Activated CD8-positive, alpha-beta memory T cell treated with anti-CD3 and anti-CD28 coated beads for 4 hours (primary cell): ENCODE measurements around the gene INPP5J.
A peak's percentile ranks its signal among the peaks of the same experiment; 100 is the strongest.
"Not testable (repeated sequence)": the region's sequence is repeated elsewhere in the genome, so short reads cannot be mapped to it uniquely, and the experiment has no call there.

Experiments used
- DNase-seq, 2 donors: peaks; one replicate each; pipeline ENCODE4 v3.0.0-alpha.2; 2020; ENCODE audit warnings: low read depth in 2 of 2

The INPP5J gene

DNA sequence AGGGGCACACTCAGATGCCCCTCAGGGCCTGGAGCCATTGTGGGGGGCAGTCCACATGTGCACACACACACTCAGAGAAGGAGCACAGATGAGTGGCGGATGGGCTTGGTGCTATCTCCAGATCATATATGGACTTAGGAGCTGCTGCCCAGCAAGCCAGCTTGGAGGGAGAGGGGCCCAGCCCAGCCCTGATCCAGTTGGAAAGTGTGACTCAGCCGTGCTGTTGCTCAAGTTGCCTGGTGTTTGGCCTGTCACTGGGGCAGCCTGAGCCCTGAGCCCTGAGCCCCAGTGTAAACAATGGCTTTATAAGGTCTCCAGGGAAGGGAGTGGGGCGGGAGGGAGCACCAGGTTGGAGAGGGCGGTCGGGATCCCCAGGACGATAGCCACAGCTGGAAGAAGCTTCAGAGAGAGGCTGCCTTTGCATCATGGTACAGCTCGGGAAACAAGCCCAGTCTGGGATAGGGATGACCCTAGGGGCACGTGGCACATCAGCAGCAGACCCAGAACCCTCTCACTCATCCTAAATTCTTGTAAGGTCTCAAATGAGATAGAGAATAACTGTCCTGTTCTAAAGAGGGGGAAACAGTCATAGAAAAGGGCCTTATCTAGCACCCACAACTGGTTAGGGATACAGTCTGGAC lies 20.2 kb upstream of the INPP5J start:
- DNase-seq = no peak

DNA sequence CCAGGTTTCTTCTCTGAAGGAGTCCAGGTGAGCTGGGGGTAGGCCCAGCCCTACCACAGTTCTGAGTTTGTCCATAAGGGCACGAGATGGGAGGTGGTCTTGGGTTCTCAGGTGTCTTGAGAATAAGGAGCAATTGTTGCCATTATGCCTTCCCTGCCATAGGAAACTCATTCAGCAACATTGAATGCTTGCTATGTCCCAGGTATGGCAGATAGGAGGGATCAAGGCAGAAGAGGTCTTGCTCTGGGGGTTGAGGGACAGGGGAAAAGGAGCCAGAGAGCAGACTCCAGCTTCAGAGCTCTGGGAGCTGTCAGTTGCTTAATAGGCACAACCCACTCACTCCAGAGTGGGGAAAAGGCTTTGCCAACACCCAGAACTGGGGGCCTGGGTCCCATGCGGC lies 19.7 kb upstream of the INPP5J start:
- no peak for DNase-seq

DNA sequence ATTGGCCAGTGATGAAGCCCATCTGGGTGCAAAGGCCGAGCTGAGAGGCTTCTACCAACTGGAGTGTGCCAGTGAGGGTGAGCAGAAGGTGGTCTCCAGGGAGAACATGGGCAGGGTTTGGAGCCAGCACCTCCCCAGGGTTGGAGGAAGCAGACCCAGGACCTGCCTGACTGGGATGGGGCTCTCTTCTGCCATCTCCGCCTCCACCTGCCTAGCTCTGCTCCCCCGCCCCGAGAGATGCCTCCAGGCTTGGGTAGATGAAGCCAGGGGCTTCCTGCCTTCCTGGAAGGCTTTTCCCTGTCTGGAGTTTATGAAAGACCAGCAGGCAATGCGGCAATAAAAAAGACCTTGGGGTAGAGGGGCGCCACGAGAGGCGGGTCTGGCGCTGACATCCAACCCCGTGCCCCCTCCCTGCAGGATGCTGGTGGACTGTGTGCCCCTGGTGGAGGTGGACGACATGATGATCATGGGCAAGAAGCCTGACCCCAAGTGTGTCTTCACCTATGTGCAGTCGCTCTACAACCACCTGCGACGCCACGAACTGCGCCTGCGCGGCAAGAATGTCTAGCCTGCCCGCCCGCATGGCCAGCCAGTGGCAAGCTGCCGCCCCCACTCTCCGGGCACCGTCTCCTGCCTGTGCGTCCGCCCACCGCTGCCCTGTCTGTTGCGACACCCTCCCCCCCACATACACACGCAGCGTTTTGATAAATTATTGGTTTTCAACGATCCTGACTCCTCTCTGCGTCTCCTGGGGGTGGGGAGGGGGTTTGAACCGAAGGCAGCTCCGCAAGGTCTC lies 18.7 kb upstream of the INPP5J start:
- DNase-seq = no peak

DNA sequence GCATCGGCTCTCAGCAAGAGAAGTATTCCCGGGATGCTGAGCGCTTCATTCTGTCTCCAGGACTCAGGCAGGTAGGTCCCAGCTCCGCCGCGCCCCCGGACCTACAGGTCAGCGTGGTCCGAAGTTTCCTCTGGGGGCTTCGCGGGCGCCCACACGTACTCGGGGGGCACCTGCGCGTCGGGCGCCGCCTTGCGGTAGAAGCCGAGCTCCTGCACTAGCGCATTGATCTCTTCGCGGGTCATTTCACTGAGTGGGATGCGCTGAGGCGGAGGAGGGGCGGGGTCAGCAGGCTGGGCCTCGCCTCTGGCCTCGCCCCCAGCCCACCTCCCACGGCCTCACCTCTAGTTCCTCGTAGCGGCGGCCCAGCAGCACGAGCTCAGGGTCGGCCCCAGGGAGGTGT lies 17.9 kb upstream of the INPP5J start:
- no peak for DNase-seq

DNA sequence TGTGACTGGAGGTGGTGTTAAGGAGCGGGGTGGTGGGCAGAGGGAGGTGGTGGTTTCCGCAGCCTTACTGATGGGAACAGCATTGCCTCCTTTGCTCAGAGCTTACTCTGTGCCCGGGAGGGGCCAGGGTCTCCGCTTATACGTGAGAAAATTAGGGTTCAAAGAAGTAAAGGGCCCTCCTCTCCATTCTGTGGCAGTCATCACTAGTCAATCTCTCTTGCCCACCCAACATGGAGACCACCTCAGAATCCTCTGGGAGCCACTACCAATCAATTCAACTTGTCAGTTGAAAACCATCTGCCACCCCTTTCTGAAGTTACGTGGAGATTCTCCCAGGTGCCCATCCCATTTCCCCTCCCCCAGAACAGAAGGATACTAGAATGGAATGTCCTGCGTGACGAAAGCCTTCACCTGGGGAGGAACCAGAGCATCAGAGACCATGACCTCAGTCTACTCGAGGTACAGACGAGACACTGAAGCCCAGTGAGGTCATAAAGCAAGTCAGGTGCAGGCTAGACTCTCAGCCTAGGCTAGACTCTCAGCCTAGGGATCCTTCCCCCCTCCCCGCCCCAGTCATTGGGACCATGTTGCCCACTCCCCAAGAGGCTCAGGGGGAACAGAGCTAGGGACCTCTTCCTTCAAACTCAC lies 17.4 kb upstream of the INPP5J start:
- no peak for DNase-seq

DNA sequence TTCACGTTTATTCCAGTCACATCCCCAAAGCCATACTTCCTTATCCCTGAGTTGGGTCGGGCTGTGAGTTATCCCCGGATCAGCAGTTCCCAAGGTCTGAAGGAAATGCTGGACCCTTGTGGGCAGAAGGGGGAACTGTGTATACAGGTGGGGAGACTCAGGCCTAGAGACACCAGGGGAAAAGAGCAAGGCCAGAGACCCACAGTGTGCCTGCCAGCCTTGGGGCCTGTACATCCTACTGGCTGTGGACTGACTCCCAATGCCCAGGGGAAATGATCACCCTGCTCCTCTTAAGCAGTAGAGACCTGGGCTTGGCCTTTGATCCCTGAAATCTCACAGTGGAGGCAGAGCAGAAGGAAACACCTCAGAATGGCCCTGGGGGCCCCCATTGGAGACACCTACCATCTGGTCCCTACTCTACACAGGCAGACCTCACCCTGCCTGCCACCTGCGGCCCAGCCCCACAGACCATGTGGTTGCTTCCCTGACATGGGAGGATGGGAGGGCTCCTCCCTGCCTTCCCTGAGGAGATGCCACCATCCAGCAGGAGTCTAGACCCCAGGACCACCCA lies 16.7 kb upstream of the INPP5J start:
- DNase-seq = no peak

DNA sequence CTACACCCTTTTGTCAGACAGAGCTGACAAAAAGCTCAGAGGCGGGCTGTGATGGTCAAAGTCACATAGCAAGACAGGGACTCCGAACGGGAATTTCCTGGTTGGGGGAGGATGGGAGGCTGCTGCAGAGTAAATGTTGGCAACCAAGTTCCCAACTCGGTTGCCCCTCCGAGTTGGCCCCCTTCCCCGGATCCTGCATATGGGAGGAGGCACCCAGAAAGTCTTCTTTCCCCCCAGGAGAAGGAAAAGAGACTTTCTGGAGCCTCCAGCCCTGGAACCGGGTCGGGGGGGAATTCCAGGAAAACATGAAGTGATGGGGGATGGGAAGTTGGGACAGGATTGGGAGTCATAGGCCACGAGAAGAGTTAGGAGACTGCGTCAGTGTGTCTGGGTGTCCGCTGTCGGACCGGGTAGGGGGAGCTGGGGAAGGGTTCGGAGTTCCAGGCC lies 16.0 kb upstream of the INPP5J start:
- DNase-seq = no peak

DNA sequence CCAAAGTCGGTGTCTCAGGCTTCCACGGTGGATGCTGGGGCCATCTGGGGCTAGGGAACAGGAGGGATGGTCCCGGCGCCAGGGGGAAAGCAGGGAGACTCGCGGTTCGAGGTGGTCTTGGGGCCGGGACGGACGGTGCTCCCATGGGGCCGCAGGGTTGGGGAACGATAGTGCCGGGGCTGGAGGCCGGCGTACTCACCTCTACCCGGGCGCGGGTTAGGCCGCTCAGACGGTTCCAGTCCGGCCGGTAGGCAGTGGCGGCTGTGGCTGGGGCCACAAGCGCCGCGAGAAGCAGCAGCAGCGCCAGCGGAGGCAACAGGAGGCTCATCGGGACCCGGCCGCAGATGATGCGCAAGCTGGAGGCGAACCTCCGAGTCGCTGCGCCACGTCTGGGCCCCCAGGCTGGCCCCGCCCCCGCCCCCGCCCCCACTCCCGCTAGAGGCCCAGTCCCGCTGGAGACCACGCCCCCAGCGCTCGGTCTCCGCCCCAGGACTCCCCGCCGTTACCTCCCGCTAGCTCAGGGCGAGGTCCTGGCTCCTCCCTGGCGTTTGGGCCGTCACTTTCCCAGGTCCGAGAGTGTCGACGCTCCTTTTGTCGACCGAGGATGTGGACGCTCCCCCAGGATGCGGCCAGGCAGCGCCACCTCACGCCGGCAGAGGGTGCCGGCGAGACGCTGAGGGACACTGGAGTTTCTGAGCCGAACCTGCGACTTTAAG lies 15.4 kb upstream of the INPP5J start, which contains the start of gene SELENOM:
TSS of gene SELENOM (minus strand) at position 391 of the 716 bp plus-strand sequence. CDS start at position 328, 63 bp downstream.
- peak; percentile 68 to 73 for DNase-seq

DNA sequence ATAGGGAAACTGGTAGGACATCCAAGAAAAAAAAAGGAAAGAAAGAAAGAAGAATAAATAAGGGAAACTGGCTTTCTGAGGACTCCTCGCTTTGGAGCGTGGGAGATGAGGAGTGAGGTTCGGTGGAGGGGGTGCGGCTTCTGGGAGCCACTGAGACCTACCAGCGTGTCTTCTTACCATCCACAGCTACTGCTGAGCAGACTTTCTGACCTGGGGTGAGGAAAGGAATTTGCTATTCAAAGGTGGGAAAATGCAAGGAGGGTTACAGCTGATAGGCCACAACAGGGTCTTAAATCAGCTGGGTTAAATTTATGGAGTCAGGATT lies 14.9 kb upstream of the INPP5J start:
- DNase-seq = no peak

DNA sequence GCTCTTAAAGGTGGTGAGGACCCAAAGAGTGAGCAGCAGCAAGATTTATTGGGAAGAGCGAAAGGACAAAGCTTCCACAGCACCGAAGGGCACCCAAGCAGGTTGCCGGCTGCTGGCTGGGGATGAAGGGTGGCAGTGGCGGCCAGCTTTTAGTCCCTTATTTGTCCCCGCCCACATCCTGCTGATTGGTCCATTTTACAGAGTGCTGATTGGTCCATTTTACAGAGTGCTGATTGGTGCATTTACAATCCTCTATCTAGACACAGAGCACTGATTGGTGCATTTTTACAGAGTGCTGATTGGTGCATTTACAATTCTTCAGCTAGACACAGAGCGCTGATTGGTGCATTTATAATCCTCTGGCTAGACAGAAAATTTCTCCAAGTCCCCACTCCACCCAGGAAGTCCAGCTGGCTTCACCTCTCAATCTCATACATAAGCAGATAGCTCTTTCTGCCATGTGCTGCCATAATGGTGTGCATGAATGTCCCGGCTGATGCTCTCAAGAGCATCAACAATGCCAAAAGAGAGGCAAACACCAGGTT lies 10.1 kb upstream of the INPP5J start:
- not testable (repeated sequence) for DNase-seq

DNA sequence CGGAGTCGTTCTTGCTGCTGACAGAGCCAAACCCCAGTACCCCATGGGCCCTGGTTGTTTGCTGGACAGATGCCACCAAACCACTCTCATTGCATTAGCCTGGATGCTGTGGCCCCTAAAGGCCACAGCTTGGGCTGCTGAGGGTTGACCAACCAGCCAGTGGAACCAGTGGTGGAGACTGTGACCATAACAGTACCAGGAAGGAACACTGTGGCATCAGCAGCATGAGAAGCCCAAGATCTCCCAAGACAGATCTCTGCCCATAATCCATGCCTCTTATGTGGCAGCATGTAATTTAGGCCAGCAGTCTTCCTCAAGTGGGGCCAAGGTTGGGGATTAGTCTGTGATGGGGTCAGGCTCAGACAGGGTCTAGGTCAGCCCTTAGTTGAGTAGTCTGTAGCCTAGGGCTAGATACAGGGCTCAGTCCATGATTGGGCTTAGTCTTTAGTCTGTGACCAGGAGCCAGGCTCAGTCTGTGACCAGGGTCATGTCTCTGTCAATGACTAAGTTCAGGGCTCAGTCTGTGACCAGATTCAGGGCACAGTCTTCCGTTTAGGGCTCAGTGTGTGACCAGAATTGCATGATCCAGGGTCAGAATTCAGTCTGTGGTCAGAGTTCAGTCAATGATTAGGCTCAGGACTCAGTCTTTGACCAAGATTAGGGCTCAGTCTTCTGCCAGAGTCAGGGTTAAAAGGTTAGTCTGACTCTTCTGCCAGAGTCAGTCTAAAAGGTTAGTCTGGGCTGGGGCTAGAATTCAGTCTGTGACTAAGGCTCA lies 4.5 kb upstream of the INPP5J start:
- DNase-seq = no peak

DNA sequence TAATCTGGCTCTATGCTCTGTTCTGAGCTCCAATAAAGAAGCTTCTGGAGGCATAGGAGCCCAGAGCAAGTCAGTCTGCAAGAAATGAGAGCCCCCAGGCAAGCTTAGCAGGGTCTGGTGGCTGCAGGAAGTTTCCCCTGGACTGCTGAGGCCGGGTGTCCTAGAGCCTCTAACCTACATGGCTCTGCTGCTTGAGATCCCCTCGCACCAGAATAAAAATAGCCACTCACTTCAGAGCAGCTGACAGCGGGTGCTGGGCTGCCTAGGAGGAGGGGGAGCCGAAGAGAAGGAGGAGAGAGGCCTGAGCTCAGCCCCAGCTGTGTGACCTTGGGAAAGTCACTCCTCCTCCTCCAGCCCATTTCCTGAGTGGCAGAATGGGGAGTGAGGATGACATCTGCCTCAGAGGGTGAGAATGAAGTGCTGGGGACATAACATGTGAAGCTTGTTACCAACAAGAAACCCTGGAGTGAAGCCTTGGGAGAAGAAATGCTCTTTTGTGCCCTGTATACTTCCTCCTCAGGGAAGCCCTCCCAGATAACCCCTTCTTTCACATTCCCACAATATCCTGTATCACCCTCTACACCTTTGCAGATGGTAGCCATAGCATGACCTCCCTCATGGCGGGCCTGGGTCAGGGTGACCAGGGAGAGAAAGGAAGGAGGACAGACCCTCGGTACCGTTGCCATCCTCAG lies 3.6 kb upstream of the INPP5J start:
- DNase-seq = no peak

DNA sequence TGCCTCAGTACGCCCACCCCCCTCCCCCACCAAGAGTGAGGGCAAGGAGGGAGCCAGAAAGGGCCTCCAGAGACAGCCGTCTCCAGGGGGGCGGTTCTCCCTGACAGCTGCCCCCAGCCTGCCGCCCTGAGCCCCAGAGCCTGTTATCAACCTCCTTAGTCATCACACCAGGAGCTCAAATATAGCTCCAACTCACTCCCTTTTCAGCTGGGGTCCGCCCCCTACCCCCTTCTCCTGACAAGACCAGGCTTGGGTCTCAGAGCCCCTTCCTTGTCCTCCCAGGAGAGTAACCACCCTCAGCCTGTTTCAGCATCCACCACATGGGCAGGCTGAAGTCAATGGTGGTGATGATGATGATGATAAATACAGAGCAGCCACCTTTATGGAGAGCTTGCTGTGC lies 2.5 kb upstream of the INPP5J start:
- DNase-seq = no peak

DNA sequence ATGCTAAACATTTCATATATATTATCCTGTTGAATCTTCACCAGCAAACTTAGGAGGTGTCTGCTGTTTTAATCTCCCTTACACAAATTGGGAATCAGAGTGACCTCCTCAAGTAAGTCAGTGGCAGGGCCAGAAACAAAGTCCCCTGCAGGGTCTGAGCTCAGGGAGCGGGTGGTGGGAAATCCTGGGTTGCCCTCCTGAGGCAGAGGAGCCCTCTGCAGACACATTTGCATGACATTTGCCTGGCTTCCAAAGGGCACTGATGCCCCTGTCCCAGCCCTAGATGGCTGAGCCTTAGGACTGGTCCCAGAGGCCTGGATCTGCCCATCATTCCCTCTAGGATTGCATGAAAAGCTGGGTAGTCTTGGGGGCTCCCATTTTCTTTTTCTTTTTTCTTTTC lies 2.1 kb upstream of the INPP5J start:
- DNase-seq = no peak

DNA sequence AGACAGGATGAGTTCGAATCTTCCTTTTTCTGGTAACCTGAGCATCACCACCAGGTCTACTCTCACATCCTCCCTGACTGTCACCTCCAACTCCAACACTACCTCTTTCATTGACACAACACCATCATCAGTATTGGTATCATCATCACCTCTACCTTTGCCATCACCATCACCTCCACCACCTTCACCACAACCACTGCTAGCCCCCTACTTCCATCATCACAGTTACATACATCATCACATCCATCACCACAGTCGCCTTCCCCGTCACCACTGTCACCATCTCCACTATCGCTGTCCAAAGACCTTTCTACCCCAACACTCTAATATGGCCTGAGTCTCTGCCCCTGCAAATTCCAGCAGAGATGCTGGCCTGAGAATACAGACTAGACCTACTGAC lies 1.4 kb upstream of the INPP5J start:
- DNase-seq = no peak

DNA sequence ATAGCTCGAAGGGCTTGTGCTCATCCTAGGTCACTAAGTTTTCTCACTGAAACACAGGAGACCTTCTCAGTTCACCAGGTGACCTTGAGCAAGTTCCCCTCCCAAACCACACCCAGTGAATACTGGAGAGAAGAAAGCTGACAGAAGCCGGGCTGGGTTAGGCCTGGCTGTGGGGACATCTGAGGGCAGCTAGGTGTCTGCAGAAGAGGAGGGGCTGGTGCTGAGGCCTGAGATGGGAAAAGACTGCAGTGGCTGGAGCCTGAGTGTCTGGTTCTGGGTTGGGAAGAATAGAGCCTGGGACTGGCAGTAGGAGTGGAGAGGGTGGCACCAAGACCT lies 602 bp upstream of the INPP5J start:
- no peak for DNase-seq

DNA sequence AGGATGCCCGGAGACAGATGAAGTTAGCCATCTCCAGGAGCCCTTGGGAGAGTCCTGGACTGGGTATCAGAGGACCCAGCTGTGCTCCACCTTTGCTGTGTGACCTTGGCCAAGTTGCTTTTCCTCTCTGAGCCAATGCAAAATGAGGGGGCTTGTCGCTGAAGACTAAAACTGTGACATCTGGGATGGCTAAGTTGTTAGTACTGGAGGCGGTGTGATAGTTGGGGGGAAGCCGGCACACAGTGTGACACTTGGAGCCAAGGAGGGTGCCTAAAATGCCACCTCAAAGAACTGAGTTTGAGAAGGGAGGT lies 481 bp downstream of the INPP5J start:
- DNase-seq = no peak

DNA sequence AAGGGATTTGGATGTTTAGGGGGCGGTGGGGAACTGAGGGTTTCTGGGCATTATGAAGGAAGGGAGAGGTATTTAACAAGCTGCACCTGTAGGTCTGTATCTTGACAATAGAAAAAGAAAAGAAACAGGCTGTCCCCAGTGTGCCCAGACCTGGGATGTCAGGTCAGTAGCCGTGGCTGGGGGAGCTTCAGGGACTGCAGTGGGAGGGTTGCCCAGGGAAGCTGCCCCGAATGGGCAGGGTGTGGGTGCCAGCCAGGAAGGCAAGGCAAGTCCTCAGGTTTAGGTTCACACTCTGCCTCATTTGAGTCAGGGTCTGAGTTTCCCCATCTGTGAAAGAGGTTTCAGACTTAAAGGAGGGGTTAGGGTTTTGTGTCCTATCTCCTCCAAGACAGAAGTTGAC lies 1.5 kb downstream of the INPP5J start:
- no peak for DNase-seq

DNA sequence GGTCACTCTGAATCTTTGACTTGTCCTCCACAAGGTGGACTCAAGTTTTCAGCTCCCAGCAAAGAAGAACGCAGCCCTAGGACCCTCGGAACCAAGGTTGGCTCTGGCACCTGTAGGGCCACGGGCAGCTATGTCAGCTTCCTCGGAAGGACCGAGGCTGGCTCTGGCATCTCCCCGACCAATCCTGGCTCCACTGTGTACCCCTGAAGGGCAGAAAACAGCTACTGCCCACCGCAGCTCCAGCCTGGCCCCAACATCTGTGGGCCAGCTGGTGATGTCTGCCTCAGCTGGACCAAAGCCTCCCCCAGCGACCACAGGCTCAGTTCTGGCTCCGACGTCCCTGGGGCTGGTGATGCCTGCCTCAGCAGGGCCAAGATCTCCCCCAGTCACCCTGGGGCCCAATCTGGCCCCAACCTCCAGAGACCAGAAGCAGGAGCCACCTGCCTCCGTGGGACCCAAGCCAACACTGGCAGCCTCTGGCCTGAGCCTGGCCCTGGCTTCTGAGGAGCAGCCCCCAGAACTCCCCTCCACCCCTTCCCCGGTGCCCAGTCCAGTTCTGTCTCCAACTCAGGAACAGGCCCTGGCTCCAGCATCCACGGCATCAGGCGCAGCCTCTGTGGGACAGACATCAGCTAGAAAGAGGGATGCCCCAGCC lies 2.2 kb downstream of the INPP5J start:
- no peak for DNase-seq

DNA sequence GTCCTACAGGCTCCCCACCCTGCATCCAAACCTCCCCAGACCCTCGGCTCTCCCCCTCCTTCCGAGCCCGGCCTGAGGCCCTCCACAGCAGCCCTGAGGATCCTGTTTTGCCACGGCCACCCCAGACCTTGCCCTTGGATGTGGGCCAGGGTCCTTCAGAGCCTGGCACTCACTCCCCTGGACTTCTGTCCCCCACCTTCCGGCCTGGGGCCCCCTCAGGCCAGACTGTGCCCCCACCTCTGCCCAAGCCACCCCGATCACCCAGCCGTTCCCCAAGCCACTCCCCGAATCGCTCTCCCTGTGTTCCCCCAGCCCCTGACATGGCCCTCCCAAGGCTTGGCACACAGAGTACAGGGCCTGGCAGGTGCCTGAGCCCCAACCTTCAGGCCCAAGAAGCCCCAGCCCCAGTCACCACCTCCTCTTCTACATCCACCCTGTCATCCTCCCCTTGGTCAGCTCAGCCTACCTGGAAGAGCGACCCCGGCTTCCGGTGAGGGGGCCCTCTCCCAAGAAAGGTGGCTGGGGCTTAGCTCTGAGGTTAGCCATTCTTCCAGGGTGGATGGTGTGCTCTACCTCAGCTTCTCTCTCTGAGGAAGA lies 2.9 kb downstream of the INPP5J start:
- no peak for DNase-seq
